Gastroesophageal sphincter (tissue), 3 donors: ENCODE measurements around the gene HAUS8.

Experiments
- CTCF ChIP-seq, 4 experiments: fragments of 200-600 bp in 2 of 4; fragments of 450-650 bp in 2 of 4; sonication (generic) in 1 of 4; IDR thresholded peaks; one replicate each; pipeline ENCODE4 v1.5.1; 2017 to 2019; ENCODE audit warnings: antibody characterized with exemption in 4 of 4, mild to moderate bottlenecking in 2 of 4, moderate library complexity in 2 of 4
- POLR2AphosphoS5 ChIP-seq: sonication (generic); formaldehyde crosslinking; IDR thresholded peaks from one replicate; pipeline ENCODE4 v1.6.1; 2017; ENCODE audit warnings: antibody characterized with exemption

GRCh38 chr19:17086120-17086519 lies 10.9 kb upstream of the HAUS8 start:
- TF ChIP-seq CTCF (IDR thresholded peaks at IDR 0.05) (no peak), POLR2AphosphoS5 (no peak)
